ENCODE measurements around the gene ACTN4. TPM values are rescaled to one million over a fixed set of nuclear protein-coding genes. Genes with fewer than 3 reads are reported as not detected.

ACTN4 gene
- total RNA-seq, 1 experiment from 2014 or later = 3,297 TPM

- TF ChIP-seq TCF7L2 (IDR thresholded peaks at IDR 0.05; ENCODE audit: low read depth, low read length) = no peak
- TF ChIP-seq, protein P1, sequence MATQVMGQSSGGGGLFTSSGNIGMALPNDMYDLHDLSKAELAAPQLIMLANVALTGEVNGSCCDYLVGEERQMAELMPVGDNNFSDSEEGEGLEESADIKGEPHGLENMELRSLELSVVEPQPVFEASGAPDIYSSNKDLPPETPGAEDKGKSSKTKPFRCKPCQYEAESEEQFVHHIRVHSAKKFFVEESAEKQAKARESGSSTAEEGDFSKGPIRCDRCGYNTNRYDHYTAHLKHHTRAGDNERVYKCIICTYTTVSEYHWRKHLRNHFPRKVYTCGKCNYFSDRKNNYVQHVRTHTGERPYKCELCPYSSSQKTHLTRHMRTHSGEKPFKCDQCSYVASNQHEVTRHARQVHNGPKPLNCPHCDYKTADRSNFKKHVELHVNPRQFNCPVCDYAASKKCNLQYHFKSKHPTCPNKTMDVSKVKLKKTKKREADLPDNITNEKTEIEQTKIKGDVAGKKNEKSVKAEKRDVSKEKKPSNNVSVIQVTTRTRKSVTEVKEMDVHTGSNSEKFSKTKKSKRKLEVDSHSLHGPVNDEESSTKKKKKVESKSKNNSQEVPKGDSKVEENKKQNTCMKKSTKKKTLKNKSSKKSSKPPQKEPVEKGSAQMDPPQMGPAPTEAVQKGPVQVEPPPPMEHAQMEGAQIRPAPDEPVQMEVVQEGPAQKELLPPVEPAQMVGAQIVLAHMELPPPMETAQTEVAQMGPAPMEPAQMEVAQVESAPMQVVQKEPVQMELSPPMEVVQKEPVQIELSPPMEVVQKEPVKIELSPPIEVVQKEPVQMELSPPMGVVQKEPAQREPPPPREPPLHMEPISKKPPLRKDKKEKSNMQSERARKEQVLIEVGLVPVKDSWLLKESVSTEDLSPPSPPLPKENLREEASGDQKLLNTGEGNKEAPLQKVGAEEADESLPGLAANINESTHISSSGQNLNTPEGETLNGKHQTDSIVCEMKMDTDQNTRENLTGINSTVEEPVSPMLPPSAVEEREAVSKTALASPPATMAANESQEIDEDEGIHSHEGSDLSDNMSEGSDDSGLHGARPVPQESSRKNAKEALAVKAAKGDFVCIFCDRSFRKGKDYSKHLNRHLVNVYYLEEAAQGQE (IDR thresholded peaks at IDR 0.05; ENCODE audit: insufficient read depth in 1 of 2, low read depth in 2 of 2, low read length in 1 of 2) = no peak
- TF ChIP-seq SIN3A (IDR thresholded peaks at IDR 0.05; ENCODE audit: borderline replicate concordance, insufficient read depth, low read depth, low read length) = no peak
- TF ChIP-seq POLR2AphosphoS5 (IDR thresholded peaks at IDR 0.05; ENCODE audit: low read depth, low read length) = no peak
- TF ChIP-seq, protein P2, sequence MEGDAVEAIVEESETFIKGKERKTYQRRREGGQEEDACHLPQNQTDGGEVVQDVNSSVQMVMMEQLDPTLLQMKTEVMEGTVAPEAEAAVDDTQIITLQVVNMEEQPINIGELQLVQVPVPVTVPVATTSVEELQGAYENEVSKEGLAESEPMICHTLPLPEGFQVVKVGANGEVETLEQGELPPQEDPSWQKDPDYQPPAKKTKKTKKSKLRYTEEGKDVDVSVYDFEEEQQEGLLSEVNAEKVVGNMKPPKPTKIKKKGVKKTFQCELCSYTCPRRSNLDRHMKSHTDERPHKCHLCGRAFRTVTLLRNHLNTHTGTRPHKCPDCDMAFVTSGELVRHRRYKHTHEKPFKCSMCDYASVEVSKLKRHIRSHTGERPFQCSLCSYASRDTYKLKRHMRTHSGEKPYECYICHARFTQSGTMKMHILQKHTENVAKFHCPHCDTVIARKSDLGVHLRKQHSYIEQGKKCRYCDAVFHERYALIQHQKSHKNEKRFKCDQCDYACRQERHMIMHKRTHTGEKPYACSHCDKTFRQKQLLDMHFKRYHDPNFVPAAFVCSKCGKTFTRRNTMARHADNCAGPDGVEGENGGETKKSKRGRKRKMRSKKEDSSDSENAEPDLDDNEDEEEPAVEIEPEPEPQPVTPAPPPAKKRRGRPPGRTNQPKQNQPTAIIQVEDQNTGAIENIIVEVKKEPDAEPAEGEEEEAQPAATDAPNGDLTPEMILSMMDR (IDR thresholded peaks at IDR 0.05) = no peak
- no peaks in the 10 kb centered on the region for H3K27me3 ChIP-seq (ENCODE audit: control insufficient read depth, insufficient read depth, low read length)
- DNase-seq (ENCODE audit: low read depth, low spot score) (no peak), ATAC-seq (no peak)
- no peak overlapping the region for H3K4me3 ChIP-seq (ENCODE audit: low read depth in 2 of 2, low read length in 2 of 2)
- H3K27ac ChIP-seq (ENCODE audit: low read length) = peak overlapping the region; percentile 24
- peaks cover 72% of the 10 kb centered on the region for H3K36me3 ChIP-seq (ENCODE audit: control insufficient read depth, insufficient read depth, low read length)
- in situ Hi-C loops (cut with HindIII; ENCODE audit: low pct_unique_long_range_greater_than_20kb, low sequenced_read_pairs) = loop anchor here (5.0 kb wide), 1 partner anchor 156 kb away; no protein-coding TSS in a partner anchor
- CTCF ChIA-PET = interaction anchor here (0.6 to 1.6 kb wide), 3 partner anchors 20 to 960 kb away, joined by 3 to 5 read pairs (median 3); no protein-coding TSS in a partner anchor
- POLR2A ChIA-PET = interaction anchor here (0.5 to 1.1 kb wide), 4 partner anchors 12 to 442 kb away, joined by 3 to 9 read pairs (median 4); no protein-coding TSS in a partner anchor
- no TSS peak for BruUV-seq (replicated peaks)
- H3K4me1 ChIP-seq (ENCODE audit: control insufficient read depth, insufficient read depth, low read length) = peaks cover 88% of the 10 kb centered on the region
- intact Hi-C loops (cut with micrococcal nuclease; ENCODE audit: unreplicated experiment) = no loop called here
- no peaks in the 10 kb centered on the region for H3K9me3 ChIP-seq (ENCODE audit: control insufficient read depth, insufficient read depth, low read depth, low read length)
Observed at GRCh38 chr19:38703509-38703908, 56.1 kb downstream of the ACTN4 start.

GRCh38 chr19:38704488-38705026 is 57.1 kb downstream of the ACTN4 start:
- TF ChIP-seq, protein P2 (IDR thresholded peaks at IDR 0.05) = no peak
- TF ChIP-seq TCF7L2 (IDR thresholded peaks at IDR 0.05; ENCODE audit: low read depth, low read length) = no peak
- no peak for TF ChIP-seq SIN3A (IDR thresholded peaks at IDR 0.05; ENCODE audit: borderline replicate concordance, insufficient read depth, low read depth, low read length)
- TF ChIP-seq, protein P1 (IDR thresholded peaks at IDR 0.05; ENCODE audit: insufficient read depth in 1 of 2, low read depth in 2 of 2, low read length in 1 of 2) = no peak
- no peak for TF ChIP-seq POLR2AphosphoS5 (IDR thresholded peaks at IDR 0.05; ENCODE audit: low read depth, low read length)
- H3K4me3 ChIP-seq (ENCODE audit: low read depth in 2 of 2, low read length in 2 of 2) = no peak overlapping the region
- H3K27ac ChIP-seq (ENCODE audit: low read length) = peak overlapping the region; percentile 65
- intact Hi-C loops (cut with micrococcal nuclease; ENCODE audit: unreplicated experiment) (no loop called here), in situ Hi-C loops (cut with HindIII; ENCODE audit: low pct_unique_long_range_greater_than_20kb, low sequenced_read_pairs) (loop anchor here (5.0 kb wide), 1 partner anchor 157 kb away; no protein-coding TSS in a partner anchor)
- ATAC-seq = peak; percentile 14; the same call in 1 of the 2 replicates
- CTCF ChIA-PET = interaction anchor here (0.8 kb wide), 1 partner anchor 102 kb away, joined by 10 read pairs; no protein-coding TSS in a partner anchor
- H3K27me3 ChIP-seq (ENCODE audit: control insufficient read depth, insufficient read depth, low read length) = no peaks in the 10 kb centered on the region
- H3K4me1 ChIP-seq (ENCODE audit: control insufficient read depth, insufficient read depth, low read length) = peaks cover 88% of the 10 kb centered on the region
- no peak for DNase-seq (ENCODE audit: low read depth, low spot score)
- BruUV-seq (replicated peaks) = TSS peak; percentile 53
- no peaks in the 10 kb centered on the region for H3K9me3 ChIP-seq (ENCODE audit: control insufficient read depth, insufficient read depth, low read depth, low read length)
- POLR2A ChIA-PET = interaction anchor here (0.6 to 1.1 kb wide), 4 partner anchors 12 to 55 kb away, joined by 3 read pairs; no protein-coding TSS in a partner anchor
- H3K36me3 ChIP-seq (ENCODE audit: control insufficient read depth, insufficient read depth, low read length) = peaks cover 82% of the 10 kb centered on the region

Measured in Panc1 (cell line).